GM15510 (cell line): Measurements from ENCODE around the gene RSPH6A.

ENCODE experiments used
- POLR2A ChIP-seq: IDR thresholded peaks from 3 replicates; pipeline ENCODE4 v1.6.1; 2011; ENCODE audit warnings: borderline replicate concordance; ENCODE audit not compliant: insufficient read length; ENCODE audit errors: extremely low read depth

The RSPH6A gene

GRCh38 chr19:45817725-45818301 is 2.7 kb upstream of the RSPH6A start:
- TF ChIP-seq POLR2A, result no peak

GRCh38 chr19:45817010-45817724 is 2.1 kb upstream of the RSPH6A start:
- no peak for TF ChIP-seq POLR2A

- TF ChIP-seq POLR2A, result no peak
Measured at GRCh38 chr19:45816236-45817009, 1.3 kb upstream of the RSPH6A start.

- TF ChIP-seq POLR2A, result no peak
Measured at GRCh38 chr19:45815481-45816216, 541 bp upstream of the RSPH6A start.

GRCh38 chr19:45814166-45814780 is 835 bp downstream of the RSPH6A start:
- no peak for TF ChIP-seq POLR2A

- no peak for TF ChIP-seq POLR2A
Measured at GRCh38 chr19:45812297-45812696, 2.8 kb downstream of the RSPH6A start.

GRCh38 chr19:45809643-45810159 is 5.4 kb downstream of the RSPH6A start:
- TF ChIP-seq POLR2A, result no peak

- TF ChIP-seq POLR2A, result no peak
Measured at GRCh38 chr19:45805719-45806118, 9.4 kb downstream of the RSPH6A start.

GRCh38 chr19:45804959-45805230 is 10.2 kb downstream of the RSPH6A start:
- TF ChIP-seq POLR2A, result no peak

GRCh38 chr19:45804140-45804958 is 10.8 kb downstream of the RSPH6A start:
- no peak for TF ChIP-seq POLR2A

- TF ChIP-seq POLR2A, result no peak
Measured at GRCh38 chr19:45801603-45802175, 13.4 kb downstream of the RSPH6A start.

- TF ChIP-seq POLR2A, result no peak
Measured at GRCh38 chr19:45800070-45800553, 15.0 kb downstream of the RSPH6A start.

GRCh38 chr19:45798995-45799517 is 16.1 kb downstream of the RSPH6A start:
- TF ChIP-seq POLR2A, result no peak
